K562 (cell line): ENCODE data around the gene GGPS1. TPM values are rescaled to one million over a fixed set of nuclear protein-coding genes. Genes with fewer than 3 reads are reported as not detected.

Source experiments
- CREB3L1 ChIP-seq: fragments of 450-650 bp; IDR thresholded peaks from 2 replicates; pipeline ENCODE4 v1.6.1; 2014; ENCODE audit warnings: low read depth, mild to moderate bottlenecking, moderate library complexity, borderline replicate concordance
- MCM7 ChIP-seq, 2 experiments: fragments of 450-650 bp; IDR thresholded peaks; 2 replicates each; pipeline ENCODE4 v1.6.1; 2016 to 2018
- MLLT1 ChIP-seq, 2 experiments: fragments of 450-650 bp; IDR thresholded peaks; 2 replicates each; pipeline ENCODE4 v1.6.1; 2016
- NCOA4 ChIP-seq: fragments of 450-650 bp; IDR thresholded peaks from 2 replicates; pipeline ENCODE4 v1.6.1; 2018; ENCODE audit warnings: mild to moderate bottlenecking; ENCODE audit not compliant: partially characterized antibody
- RBBP5 ChIP-seq: fragments of 200-600 bp; sonication (generic); IDR thresholded peaks from 2 replicates; pipeline ENCODE4 v1.6.1; 2012; ENCODE audit warnings: borderline replicate concordance, mild to moderate bottlenecking, low read length, control low read depth, inconsistent platforms; ENCODE audit not compliant: insufficient read depth, poor library complexity, severe bottlenecking
- SAFB2 ChIP-seq: fragments of 200-400 bp; formaldehyde crosslinking; IDR thresholded peaks from 2 replicates; pipeline ENCODE4 v1.6.1; 2018; ENCODE audit warnings: borderline replicate concordance, low read length, low read depth, moderate library complexity; ENCODE audit not compliant: severe bottlenecking
- SRSF7 ChIP-seq: fragments of 200-400 bp; formaldehyde crosslinking; optimal IDR thresholded peaks from 2 replicates; pipeline ENCODE3; 2017; ENCODE audit warnings: mild to moderate bottlenecking, low read depth, low read length
- U2AF1 ChIP-seq: fragments of 200-400 bp; formaldehyde crosslinking; optimal IDR thresholded peaks from 2 replicates; pipeline ENCODE3; 2017; ENCODE audit warnings: mild to moderate bottlenecking, low read depth, low read length, moderate library complexity
- ZBTB7A ChIP-seq: IDR thresholded peaks from 2 replicates; pipeline ENCODE4 v1.6.1; 2011; ENCODE audit warnings: low read depth, mild to moderate bottlenecking, low read length, moderate library complexity, borderline replicate concordance; ENCODE audit not compliant: control insufficient read depth
- ZC3H4 ChIP-seq: sonication (generic); formaldehyde crosslinking; IDR thresholded peaks from 2 replicates; pipeline ENCODE4 v1.9.0; 2021; ENCODE audit warnings: missing genetic modification reagents, borderline replicate concordance
- ZKSCAN8 ChIP-seq: fragments of 200-800 bp; sonication (Bioruptor generic); IDR thresholded peaks from 2 replicates; pipeline ENCODE4 v1.6.1; 2016; ENCODE audit warnings: missing genetic modification characterization, missing compliant biosample characterization
- ZNF184 ChIP-seq: sonication (generic); formaldehyde crosslinking; IDR thresholded peaks from 2 replicates; pipeline ENCODE4 v1.5.0; 2020; ENCODE audit warnings: missing genetic modification reagents
- ZNF41 ChIP-seq: fragments of 250-450 bp; sonication (Bioruptor Pico); conservative IDR thresholded peaks from 2 replicates; pipeline ENCODE4 v1.4.0; 2020; ENCODE audit warnings: mild to moderate bottlenecking
- ZNF444 ChIP-seq: fragments of 250-450 bp; sonication (Bioruptor Pico); IDR thresholded peaks from 2 replicates; pipeline ENCODE4 v1.4.0; 2020; ENCODE audit warnings: mild to moderate bottlenecking, moderate library complexity
- polyA plus RNA-seq, 8 experiments: library from polyadenylated mRNA; depleted of rRNA in 4 of 8; stranded (reverse) in 5 of 8; unstranded in 3 of 8; fragments of >200 nt; fragmentation: Nextera tagmentation in 2 of 8; fragmentation: Illumina TruSeq in 1 of 8; extraction: Ambion mirVana in 2 of 8; extraction: Trizol in 1 of 8; gene quantifications; 2 replicates each; pipeline versions ENCODE4 v1.2.1 to v1.2.3, GENCODE V29; 2011 to 2014; ENCODE audit warnings: inconsistent platforms in 1 of 8, missing spikeins in 1 of 8
- total RNA-seq, 7 experiments: library from RNA; depleted of rRNA in 6 of 7; stranded (reverse); fragments of >200 nt in 6 of 7; fragmentation: Illumina TruSeq in 2 of 7; extraction: Trizol in 2 of 7; gene quantifications; 2 replicates each; pipeline versions ENCODE4 v1.2.1 to v1.2.3, GENCODE V29; 2011 to 2021; ENCODE audit warnings: low replicate concordance in 1 of 7
- TF ChIP-seq, protein P1 (sequence below): fragments of 250-450 bp; sonication (Bioruptor Pico); IDR thresholded peaks from 2 replicates; pipeline ENCODE4 v1.8.0; 2021; ENCODE audit warnings: moderate library complexity, mild to moderate bottlenecking, inconsistent platforms
- TF ChIP-seq, protein P2 (sequence below): fragments of 450-650 bp; conservative IDR thresholded peaks from 2 replicates; pipeline ENCODE4 v1.6.1; 2016; ENCODE audit warnings: missing genetic modification characterization, low read depth, mild to moderate bottlenecking, control low read depth, missing compliant biosample characterization
- TF ChIP-seq, protein P3 (sequence below), 2 experiments: IDR thresholded peaks; 2 replicates each; pipeline ENCODE4 v1.6.1; 2012; ENCODE audit warnings: improper control_type of control experiment in 2 of 2, low read depth in 2 of 2, low read length in 2 of 2, borderline replicate concordance in 1 of 2

Gene GGPS1
- total and polyA plus RNA-seq, 9 of the 15 experiments (the other 6 are each of a cell fraction or from before 2014, with no cell fraction given) = 18.8 to 104 (median 56.3) TPM

- peak; percentile 53; the same call in 1 of the 2 replicates for TF ChIP-seq CREB3L1
- TF ChIP-seq SAFB2 = no peak
- TF ChIP-seq, protein P1, sequence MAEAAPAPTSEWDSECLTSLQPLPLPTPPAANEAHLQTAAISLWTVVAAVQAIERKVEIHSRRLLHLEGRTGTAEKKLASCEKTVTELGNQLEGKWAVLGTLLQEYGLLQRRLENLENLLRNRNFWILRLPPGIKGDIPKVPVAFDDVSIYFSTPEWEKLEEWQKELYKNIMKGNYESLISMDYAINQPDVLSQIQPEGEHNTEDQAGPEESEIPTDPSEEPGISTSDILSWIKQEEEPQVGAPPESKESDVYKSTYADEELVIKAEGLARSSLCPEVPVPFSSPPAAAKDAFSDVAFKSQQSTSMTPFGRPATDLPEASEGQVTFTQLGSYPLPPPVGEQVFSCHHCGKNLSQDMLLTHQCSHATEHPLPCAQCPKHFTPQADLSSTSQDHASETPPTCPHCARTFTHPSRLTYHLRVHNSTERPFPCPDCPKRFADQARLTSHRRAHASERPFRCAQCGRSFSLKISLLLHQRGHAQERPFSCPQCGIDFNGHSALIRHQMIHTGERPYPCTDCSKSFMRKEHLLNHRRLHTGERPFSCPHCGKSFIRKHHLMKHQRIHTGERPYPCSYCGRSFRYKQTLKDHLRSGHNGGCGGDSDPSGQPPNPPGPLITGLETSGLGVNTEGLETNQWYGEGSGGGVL (CRISPR knock-in tag) = no peak
- no peak for TF ChIP-seq MCM7 (IDR thresholded peaks at IDR 0.05)
- TF ChIP-seq ZNF41 (CRISPR knock-in tag) = no peak
- TF ChIP-seq ZC3H4 (CRISPR knock-in tag) = no peak
- no peak for TF ChIP-seq NCOA4
- peak; percentile 47 to 94; a peak in 3 of 4 replicates for TF ChIP-seq MLLT1 (IDR thresholded peaks at IDR 0.05)
- TF ChIP-seq, protein P2, sequence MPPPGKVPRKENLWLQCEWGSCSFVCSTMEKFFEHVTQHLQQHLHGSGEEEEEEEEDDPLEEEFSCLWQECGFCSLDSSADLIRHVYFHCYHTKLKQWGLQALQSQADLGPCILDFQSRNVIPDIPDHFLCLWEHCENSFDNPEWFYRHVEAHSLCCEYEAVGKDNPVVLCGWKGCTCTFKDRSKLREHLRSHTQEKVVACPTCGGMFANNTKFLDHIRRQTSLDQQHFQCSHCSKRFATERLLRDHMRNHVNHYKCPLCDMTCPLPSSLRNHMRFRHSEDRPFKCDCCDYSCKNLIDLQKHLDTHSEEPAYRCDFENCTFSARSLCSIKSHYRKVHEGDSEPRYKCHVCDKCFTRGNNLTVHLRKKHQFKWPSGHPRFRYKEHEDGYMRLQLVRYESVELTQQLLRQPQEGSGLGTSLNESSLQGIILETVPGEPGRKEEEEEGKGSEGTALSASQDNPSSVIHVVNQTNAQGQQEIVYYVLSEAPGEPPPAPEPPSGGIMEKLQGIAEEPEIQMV (tag) = no peak
- no peak for TF ChIP-seq ZKSCAN8 (CRISPR knock-in tag)
- TF ChIP-seq RBBP5 = peak; percentile 91
- no peak for TF ChIP-seq U2AF1
- no peak for TF ChIP-seq SRSF7
- TF ChIP-seq ZBTB7A = peak; percentile 85; the same call in 1 of the 2 replicates
- TF ChIP-seq ZNF184 (CRISPR knock-in tag) = no peak
- TF ChIP-seq ZNF444 (CRISPR knock-in tag) = no peak
- TF ChIP-seq, protein P3, sequence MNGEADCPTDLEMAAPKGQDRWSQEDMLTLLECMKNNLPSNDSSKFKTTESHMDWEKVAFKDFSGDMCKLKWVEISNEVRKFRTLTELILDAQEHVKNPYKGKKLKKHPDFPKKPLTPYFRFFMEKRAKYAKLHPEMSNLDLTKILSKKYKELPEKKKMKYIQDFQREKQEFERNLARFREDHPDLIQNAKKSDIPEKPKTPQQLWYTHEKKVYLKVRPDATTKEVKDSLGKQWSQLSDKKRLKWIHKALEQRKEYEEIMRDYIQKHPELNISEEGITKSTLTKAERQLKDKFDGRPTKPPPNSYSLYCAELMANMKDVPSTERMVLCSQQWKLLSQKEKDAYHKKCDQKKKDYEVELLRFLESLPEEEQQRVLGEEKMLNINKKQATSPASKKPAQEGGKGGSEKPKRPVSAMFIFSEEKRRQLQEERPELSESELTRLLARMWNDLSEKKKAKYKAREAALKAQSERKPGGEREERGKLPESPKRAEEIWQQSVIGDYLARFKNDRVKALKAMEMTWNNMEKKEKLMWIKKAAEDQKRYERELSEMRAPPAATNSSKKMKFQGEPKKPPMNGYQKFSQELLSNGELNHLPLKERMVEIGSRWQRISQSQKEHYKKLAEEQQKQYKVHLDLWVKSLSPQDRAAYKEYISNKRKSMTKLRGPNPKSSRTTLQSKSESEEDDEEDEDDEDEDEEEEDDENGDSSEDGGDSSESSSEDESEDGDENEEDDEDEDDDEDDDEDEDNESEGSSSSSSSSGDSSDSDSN (IDR thresholded peaks at IDR 0.05; ENCODE audit: borderline replicate concordance in 1 of 2, low read depth in 2 of 2, low read length in 2 of 2) = peak; percentile 70 to 90; a peak in 3 of 4 replicates
Measured at GRCh38 chr1:235367000-235367908, 38.9 kb downstream of the GGPS1 start, which contains the start of gene TBCE (continued).
